Stomach (tissue), 9 donors: ENCODE measurements around the gene ITGA2. TPM values are rescaled to one million over a fixed set of nuclear protein-coding genes. Genes with fewer than 3 reads are reported as not detected.

Experiments used
- DNase-seq, 2 donors: peaks; one replicate each; pipeline versions ENCODE4 v3.0.0 to v3.0.0-alpha.2; 2013 to 2019
- H3K27ac ChIP-seq, 5 donors: fragments of 200-600 bp in 4 of 5; sonication (generic) in 4 of 5; one replicate each; pipeline ENCODE4 v1.5.1; 2013 to 2019; ENCODE audit warnings: mild to moderate bottlenecking in 1 of 5, moderate library complexity in 1 of 5
- H3K27me3 ChIP-seq, 3 donors: fragments of 200-600 bp; sonication (generic); one replicate each; pipeline ENCODE4 v1.5.1; 2017 to 2019; ENCODE audit warnings: mixed run types in 1 of 3
- H3K36me3 ChIP-seq, 4 donors: fragments of 200-600 bp; sonication (generic); 1 replicate in 3 of 4; 2 replicates in 1 of 4; pipeline ENCODE4 v1.5.1; 2016 to 2019
- H3K4me1 ChIP-seq, 4 donors: fragments of 200-600 bp; sonication (generic); one replicate each; pipeline ENCODE4 v1.5.1; 2016 to 2019
- H3K4me3 ChIP-seq, 4 donors: fragments of 200-600 bp; sonication (generic) in 3 of 4; one replicate each; pipeline ENCODE4 v1.5.1; 2016 to 2019; ENCODE audit warnings: mild to moderate bottlenecking in 1 of 4
- H3K9me3 ChIP-seq, 4 donors: fragments of 200-600 bp; sonication (generic); one replicate each; pipeline ENCODE4 v1.5.1; 2016 to 2019
- CTCF ChIP-seq, 7 experiments: fragments of 450-650 bp in 4 of 7; fragments of 200-600 bp in 3 of 7; sonication (generic) in 3 of 7; IDR thresholded peaks; one replicate each; pipeline ENCODE4 v1.5.1; 2016 to 2019; ENCODE audit warnings: antibody characterized with exemption in 7 of 7, control low read depth in 2 of 7, mild to moderate bottlenecking in 1 of 7
- EP300 ChIP-seq: sonication (generic); formaldehyde crosslinking; IDR thresholded peaks from one replicate; pipeline ENCODE4 v1.6.1; 2017; ENCODE audit warnings: antibody characterized with exemption
- POLR2A ChIP-seq, 4 donors: fragments of 450-650 bp; IDR thresholded peaks; one replicate each; pipeline ENCODE4 v1.6.1; 2016; ENCODE audit warnings: antibody characterized with exemption in 4 of 4, control low read depth in 2 of 4, mild to moderate bottlenecking in 1 of 4, moderate library complexity in 1 of 4
- POLR2AphosphoS5 ChIP-seq, 3 donors: sonication (generic); formaldehyde crosslinking; IDR thresholded peaks; one replicate each; pipeline ENCODE4 v1.6.1; 2016; ENCODE audit warnings: antibody characterized with exemption in 3 of 3
- WGBS, 5 donors: extraction: QIAGEN DNeasy Blood & Tissue Kit in 3 of 5; methylation state at CpG; one replicate each; pipeline versions ENCODE4 v1.1.5 to v1.1.7; 2013 to 2018; 5-methylcytosine and 5-hydroxymethylcytosine counted together
- intact Hi-C: fragments of 100-400 bp; cut with DNase I; formaldehyde crosslinking; loops from one replicate; pipeline ENCODE4 v1.15.1; 2023; ENCODE audit warnings: low total_unique reads
- polyA plus RNA-seq, 3 donors: library from polyadenylated mRNA; stranded (reverse); fragments of 200-250 nt; gene quantifications; one replicate each; pipeline ENCODE4 v1.2.3, GENCODE V29; 2013
- total RNA-seq, 5 donors: library from RNA; depleted of rRNA; stranded (reverse); fragments of >200 nt; gene quantifications; one replicate each; pipeline versions ENCODE4 v1.1.0 to v1.2.3, GENCODE V29; 2014 to 2016
- donor health status: healthy with polysubstance abuse.
- donor health status: Bipolar disorder and iron deficiency.
- donor health status: healthy.

Gene ITGA2
- total and polyA plus RNA-seq, 8 donors, result 0.58 to 8.3 (median 3.3) TPM

DNA sequence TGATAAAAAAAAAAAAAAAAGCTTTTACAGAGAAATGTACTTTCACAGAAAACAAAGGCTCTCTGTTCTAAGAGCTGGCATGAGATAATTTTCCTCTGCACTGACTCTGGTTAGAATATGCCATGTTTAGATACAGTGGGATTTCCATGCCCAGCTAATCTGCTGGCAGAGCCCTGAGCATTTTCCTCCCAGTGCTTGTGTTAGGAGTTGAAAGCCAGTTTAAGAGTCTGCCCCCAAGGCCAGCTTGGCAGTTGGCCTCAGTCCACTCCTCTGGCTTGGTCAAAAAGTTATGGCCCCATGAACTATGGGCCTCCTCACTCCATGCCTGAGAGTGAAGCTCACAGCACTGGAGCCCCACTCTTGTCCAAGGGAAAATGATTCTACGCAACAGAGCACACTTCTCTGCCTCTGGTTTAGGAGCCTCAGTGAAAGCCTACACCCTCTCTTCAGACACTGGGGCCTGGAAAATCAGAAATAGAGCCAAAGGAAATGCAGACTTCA is 98.5 kb downstream of the ITGA2 start:
- 67 to 100% (median 97%) methylated on average over 1 of the region's 1 CpG for WGBS, 5 donors
- Histone ChIP-seq H3K4me3 (no peak overlapping the region), H3K36me3 (peaks cover 0 to 30% (median 15%) of the 10 kb centered on the region in 4 donors), H3K27me3 (no peaks in the 10 kb centered on the region), H3K9me3 (no peaks in the 10 kb centered on the region), H3K27ac (no peak overlapping the region), H3K4me1 (peaks cover 0 to 12% (median 0%) of the 10 kb centered on the region in 4 donors)
- TF ChIP-seq POLR2AphosphoS5 (IDR thresholded peaks at IDR 0.05) (no peak), EP300 (no peak), CTCF (IDR thresholded peaks at IDR 0.05) (no peak), POLR2A (IDR thresholded peaks at IDR 0.05) (no peak)
- intact Hi-C loops, result no loop called here
- DNase-seq, result peak in 1 of 2 donors; percentile 54

- H3K4me1 ChIP-seq, result peaks cover 0 to 12% (median 0%) of the 10 kb centered on the region in 4 donors
- WGBS, 5 donors, result 83 to 89% (median 86%) methylated on average over 4 of the region's 4 CpGs
- DNase-seq, result no peak
- no peaks in the 10 kb centered on the region for H3K9me3 ChIP-seq
- intact Hi-C loops, result no loop called here
- H3K27me3 ChIP-seq, result no peaks in the 10 kb centered on the region
- TF ChIP-seq POLR2A (IDR thresholded peaks at IDR 0.05), result no peak
- no peak for TF ChIP-seq EP300
- TF ChIP-seq POLR2AphosphoS5 (IDR thresholded peaks at IDR 0.05), result no peak
- TF ChIP-seq CTCF (IDR thresholded peaks at IDR 0.05), result no peak
- peaks cover 0 to 19% (median 8%) of the 10 kb centered on the region in 4 donors for H3K36me3 ChIP-seq
- H3K4me3 ChIP-seq, result no peak overlapping the region
- no peak overlapping the region for H3K27ac ChIP-seq
Observed at GRCh38 chr5:53089481-53089991, 100.4 kb downstream of the ITGA2 start.

GRCh38 chr5:53090229-53090628 is 101.1 kb downstream of the ITGA2 start:
- no peaks in the 10 kb centered on the region for H3K9me3 ChIP-seq
- no peaks in the 10 kb centered on the region for H3K27me3 ChIP-seq
- WGBS, 5 donors, result 83 to 93% (median 84%) methylated on average over 5 of the region's 5 CpGs
- DNase-seq, result no peak
- no peak for TF ChIP-seq POLR2AphosphoS5 (IDR thresholded peaks at IDR 0.05)
- no peak for TF ChIP-seq EP300
- no peak for TF ChIP-seq CTCF (IDR thresholded peaks at IDR 0.05)
- no peak for TF ChIP-seq POLR2A (IDR thresholded peaks at IDR 0.05)
- H3K4me1 ChIP-seq, result peaks cover 0 to 12% (median 0%) of the 10 kb centered on the region in 4 donors
- no peak overlapping the region for H3K27ac ChIP-seq
- intact Hi-C loops, result no loop called here
- peaks cover 0 to 24% (median 12%) of the 10 kb centered on the region in 4 donors for H3K36me3 ChIP-seq
- no peak overlapping the region for H3K4me3 ChIP-seq

- 82 to 87% (median 86%) methylated on average over 2 of the region's 2 CpGs for WGBS, 5 donors
- no peak overlapping the region for H3K27ac ChIP-seq
Observed at GRCh38 chr5:53091289-53091688, 102.1 kb downstream of the ITGA2 start.

DNA sequence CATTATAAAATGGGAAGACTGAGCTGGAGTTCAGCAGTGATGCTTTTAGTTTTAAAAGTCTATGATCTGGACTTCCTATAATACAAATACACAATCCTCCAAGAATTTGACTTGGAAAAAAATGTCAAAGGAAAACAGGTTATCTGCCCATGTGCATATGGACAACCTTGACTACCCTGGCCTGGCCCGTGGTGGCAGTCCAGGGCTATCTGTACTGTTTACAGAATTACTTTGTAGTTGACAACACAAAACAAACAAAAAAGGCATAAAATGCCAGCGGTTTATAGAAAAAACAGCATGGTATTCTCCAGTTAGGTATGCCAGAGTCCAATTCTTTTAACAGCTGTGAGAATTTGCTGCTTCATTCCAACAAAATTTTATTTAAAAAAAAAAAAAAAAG is 103.1 kb downstream of the ITGA2 start:
- H3K27ac ChIP-seq, result no peak overlapping the region
- DNase-seq, result no peak
- H3K36me3 ChIP-seq, result peaks cover 0 to 31% (median 19%) of the 10 kb centered on the region in 4 donors
- H3K9me3 ChIP-seq, result no peaks in the 10 kb centered on the region
- peaks cover 0 to 12% (median 0%) of the 10 kb centered on the region in 4 donors for H3K4me1 ChIP-seq
- H3K4me3 ChIP-seq, result no peak overlapping the region
- H3K27me3 ChIP-seq, result no peaks in the 10 kb centered on the region
- intact Hi-C loops, result no loop called here
- WGBS, 5 donors, result 37 to 66% (median 56%) methylated on average over 2 of the region's 2 CpGs
- no peak for TF ChIP-seq EP300
- no peak for TF ChIP-seq CTCF (IDR thresholded peaks at IDR 0.05)
- no peak for TF ChIP-seq POLR2A (IDR thresholded peaks at IDR 0.05)
- TF ChIP-seq POLR2AphosphoS5 (IDR thresholded peaks at IDR 0.05), result no peak

More at GRCh38 chr5:53091289-53091688, 102.1 kb downstream of the ITGA2 start:
- no peak for DNase-seq
- no peak for TF ChIP-seq POLR2A (IDR thresholded peaks at IDR 0.05)
- Histone ChIP-seq H3K4me3 (no peak overlapping the region), H3K9me3 (no peaks in the 10 kb centered on the region), H3K36me3 (peaks cover 0 to 26% (median 11%) of the 10 kb centered on the region in 4 donors), H3K4me1 (peaks cover 0 to 12% (median 0%) of the 10 kb centered on the region in 4 donors), H3K27me3 (no peaks in the 10 kb centered on the region)
- intact Hi-C loops, result no loop called here
